ENCODE results near the gene NEMP1.

NEMP1 gene

GRCh38 chr12:57049119-57049446 lies 29.5 kb downstream of the NEMP1 start:
- no peak for DNase-seq (ENCODE audit: low spot score)
- no peak overlapping the region for H3K4me3 ChIP-seq

GRCh38 chr12:57048423-57049118 lies 30.0 kb downstream of the NEMP1 start:
- DNase-seq (ENCODE audit: low spot score): no peak
- TF ChIP-seq CTCF (IDR thresholded peaks at IDR 0.05): no peak
- Histone ChIP-seq H3K4me3 (no peak overlapping the region), H3K27ac (no peak overlapping the region)

More at GRCh38 chr12:57049119-57049446, 29.5 kb downstream of the NEMP1 start:
- no peak overlapping the region for H3K27ac ChIP-seq
- TF ChIP-seq CTCF (IDR thresholded peaks at IDR 0.05): no peak

- H3K27ac ChIP-seq: no peak overlapping the region
- no peak overlapping the region for H3K4me3 ChIP-seq
- no peak for DNase-seq (ENCODE audit: low spot score)
- TF ChIP-seq CTCF (IDR thresholded peaks at IDR 0.05): no peak
Observed at GRCh38 chr12:57047981-57048380, 30.6 kb downstream of the NEMP1 start.

GRCh38 chr12:57046947-57047890 lies 31.4 kb downstream of the NEMP1 start:
- Histone ChIP-seq H3K4me3 (peak overlapping the region; percentile 28), H3K27ac (peak overlapping the region in 1 of 2 donors; percentile 38)
- TF ChIP-seq CTCF (IDR thresholded peaks at IDR 0.05): no peak
- no peak for DNase-seq (ENCODE audit: low spot score)

GRCh38 chr12:57046086-57046791 lies 32.4 kb downstream of the NEMP1 start:
- Histone ChIP-seq H3K27ac (peak overlapping the region in 1 of 2 donors; percentile 38), H3K4me3 (peak overlapping the region; percentile 28)
- TF ChIP-seq CTCF (IDR thresholded peaks at IDR 0.05): no peak
- no peak for DNase-seq (ENCODE audit: low spot score)

- no peak for TF ChIP-seq CTCF (IDR thresholded peaks at IDR 0.05)
- Histone ChIP-seq H3K4me3 (no peak overlapping the region), H3K27ac (no peak overlapping the region)
- no peak for DNase-seq (ENCODE audit: low spot score)
Observed at GRCh38 chr12:57044889-57045288, 33.7 kb downstream of the NEMP1 start.
